Measurements from ENCODE around the gene PNPLA6.

The PNPLA6 gene

GRCh38 chr19:7535047-7535997, at the start of gene PNPLA6:
TSS of gene PNPLA6 (plus strand) at chr19:7535717. CDS start at chr19:7535789, 72 bp downstream.
- peak; percentile 93 for DNase-seq

GRCh38 chr19:7486923-7487322, 48.6 kb upstream of the PNPLA6 start:
- no peak for DNase-seq

- DNase-seq = peak; percentile 84
Measured at GRCh38 chr19:7488736-7489353, 46.7 kb upstream of the PNPLA6 start, which contains the start of gene PEX11G. TSS of gene PEX11G (minus strand) at chr19:7489035. CDS start at chr19:7489010, 25 bp downstream.

- DNase-seq = no peak
Measured at GRCh38 chr19:7489609-7490044, 45.9 kb upstream of the PNPLA6 start.

GRCh38 chr19:7492142-7492541, 43.4 kb upstream of the PNPLA6 start:
- peak; percentile 30 for DNase-seq

- DNase-seq = no peak
Measured at GRCh38 chr19:7492558-7492957, 43.0 kb upstream of the PNPLA6 start.

GRCh38 chr19:7494416-7495098, 41.0 kb upstream of the PNPLA6 start:
- no peak for DNase-seq

- DNase-seq = no peak
Measured at GRCh38 chr19:7497292-7497691, 38.2 kb upstream of the PNPLA6 start.

GRCh38 chr19:7500811-7501450, 34.6 kb upstream of the PNPLA6 start:
- peak; percentile 46 for DNase-seq

GRCh38 chr19:7502552-7502951, 33.0 kb upstream of the PNPLA6 start:
- DNase-seq = no peak

GRCh38 chr19:7504684-7505083, 30.8 kb upstream of the PNPLA6 start:
- DNase-seq = no peak

- no peak for DNase-seq
Measured at GRCh38 chr19:7505288-7505681, 30.2 kb upstream of the PNPLA6 start.

- peak; percentile 10 for DNase-seq
Measured at GRCh38 chr19:7505682-7506384, 29.7 kb upstream of the PNPLA6 start.

GRCh38 chr19:7506385-7507328, 28.9 kb upstream of the PNPLA6 start:
- peak; percentile 69 for DNase-seq

GRCh38 chr19:7507884-7508283, 27.6 kb upstream of the PNPLA6 start:
- peak; percentile 62 for DNase-seq

- no peak for DNase-seq
Measured at GRCh38 chr19:7509625-7510024, 25.9 kb upstream of the PNPLA6 start.

- DNase-seq = no peak
Measured at GRCh38 chr19:7512400-7512851, 23.1 kb upstream of the PNPLA6 start.

- DNase-seq = no peak
Measured at GRCh38 chr19:7513809-7514642, 21.5 kb upstream of the PNPLA6 start.

GRCh38 chr19:7515110-7515644, 20.3 kb upstream of the PNPLA6 start:
- no peak for DNase-seq
